Upper lobe of right lung (tissue), 1 donor: ENCODE results near the gene FAM117B. TPM values are rescaled to one million over a fixed set of nuclear protein-coding genes. Genes with fewer than 3 reads are reported as not detected.
A peak's percentile ranks its signal among the peaks of the same experiment; 100 is the strongest.

Experiments
- ATAC-seq: fragments of 200-7000 bp; cut with Tn5 transposase; one replicate; pipeline ENCODE4 v1.9.1; 2020; ENCODE audit warnings: mild to moderate bottlenecking, moderate library complexity
- DNase-seq: peaks from one replicate; pipeline ENCODE4 v3.0.0-alpha.2; 2020
- H3K27ac ChIP-seq: fragments of 200-600 bp; one replicate; pipeline ENCODE4 v1.8.0; 2022
- H3K27me3 ChIP-seq: fragments of 200-600 bp; one replicate; pipeline ENCODE4 v1.8.0; 2022; ENCODE audit warnings: mild to moderate bottlenecking
- H3K36me3 ChIP-seq: fragments of 200-600 bp; one replicate; pipeline ENCODE4 v1.8.0; 2022
- H3K4me1 ChIP-seq: fragments of 200-600 bp; one replicate; pipeline ENCODE4 v1.8.0; 2022
- H3K4me3 ChIP-seq: fragments of 200-600 bp; one replicate; pipeline ENCODE4 v1.8.0; 2022; ENCODE audit warnings: mild to moderate bottlenecking
- H3K9me3 ChIP-seq: fragments of 200-600 bp; one replicate; pipeline ENCODE4 v1.8.0; 2022
- CTCF ChIP-seq: fragments of 200-600 bp; IDR thresholded peaks from one replicate; pipeline ENCODE4 v1.8.0; 2022; ENCODE audit warnings: antibody characterized with exemption
- intact Hi-C: fragments of 100-400 bp; cut with DNase I; formaldehyde crosslinking; loops from one replicate; pipeline ENCODE4 v1.11.0; 2022
- total RNA-seq: library from RNA; stranded (reverse); fragmentation: NEBNext Ultra II Directional; extraction: Animal tissue kit (Norgen Biotek cat#: 25700); gene quantifications from one replicate; pipeline ENCODE4 v1.2.1, GENCODE V29; 2021
- donor health status: DM: no; HTN: yes; CAD: no; lungs with severe emphysema.

The FAM117B gene
- total RNA-seq, 1 donor from 2014 or later: 9.8 TPM

- peaks cover 8% of the 10 kb centered on the region for H3K4me1 ChIP-seq
- H3K4me3 ChIP-seq: no peak overlapping the region
- TF ChIP-seq CTCF: no peak
- no peaks in the 10 kb centered on the region for H3K9me3 ChIP-seq
- no peak for ATAC-seq
- no peak for DNase-seq
- no peak overlapping the region for H3K27ac ChIP-seq
- H3K27me3 ChIP-seq: no peaks in the 10 kb centered on the region
- intact Hi-C loops: no loop called here
- H3K36me3 ChIP-seq: no peaks in the 10 kb centered on the region
Observed at GRCh38 chr2:202632682-202633290, 2.0 kb upstream of the FAM117B start.

- Histone ChIP-seq H3K9me3 (no peaks in the 10 kb centered on the region), H3K4me1 (peaks cover 8% of the 10 kb centered on the region), H3K36me3 (no peaks in the 10 kb centered on the region), H3K4me3 (no peak overlapping the region), H3K27me3 (no peaks in the 10 kb centered on the region), H3K27ac (no peak overlapping the region)
- DNase-seq: no peak
- TF ChIP-seq CTCF: no peak
- no peak for ATAC-seq
- intact Hi-C loops: no loop called here
Observed at GRCh38 chr2:202633470-202633869, 1.3 kb upstream of the FAM117B start.

- no peak for TF ChIP-seq CTCF
- DNase-seq (peak; percentile 93), ATAC-seq (peak; percentile 84)
- Histone ChIP-seq H3K27ac (peak overlapping the region; percentile 88), H3K4me3 (peak overlapping the region; percentile 95), H3K36me3 (no peaks in the 10 kb centered on the region), H3K4me1 (peaks cover 8% of the 10 kb centered on the region), H3K27me3 (no peaks in the 10 kb centered on the region), H3K9me3 (no peaks in the 10 kb centered on the region)
- intact Hi-C loops: no loop called here
Observed at GRCh38 chr2:202635428-202636212, 851 bp downstream of the FAM117B start.

- H3K27ac ChIP-seq: peak overlapping the region; percentile 74
- DNase-seq (no peak), ATAC-seq (no peak)
- H3K4me3 ChIP-seq: peak overlapping the region; percentile 95
- no peaks in the 10 kb centered on the region for H3K36me3 ChIP-seq
- H3K27me3 ChIP-seq: no peaks in the 10 kb centered on the region
- no peaks in the 10 kb centered on the region for H3K9me3 ChIP-seq
- intact Hi-C loops: no loop called here
- no peak for TF ChIP-seq CTCF
- peaks cover 8% of the 10 kb centered on the region for H3K4me1 ChIP-seq
Observed at GRCh38 chr2:202636213-202636513, 1.4 kb downstream of the FAM117B start.

GRCh38 chr2:202638721-202639120 lies 4.0 kb downstream of the FAM117B start:
- no peaks in the 10 kb centered on the region for H3K9me3 ChIP-seq
- H3K27ac ChIP-seq: no peak overlapping the region
- H3K4me1 ChIP-seq: peaks cover 15% of the 10 kb centered on the region
- H3K27me3 ChIP-seq: no peaks in the 10 kb centered on the region
- no peak for DNase-seq
- no peak for TF ChIP-seq CTCF
- intact Hi-C loops: no loop called here
- H3K4me3 ChIP-seq: no peak overlapping the region
- H3K36me3 ChIP-seq: no peaks in the 10 kb centered on the region
- ATAC-seq: no peak
